Astrocyte of the cerebellum (primary cell): ENCODE measurements around the gene MTUS2.

Source experiments
- DNase-seq: peaks from one replicate; pipeline ENCODE4 v3.0.0-alpha.2; 2011; ENCODE audit warnings: low read depth
- H3K4me3 ChIP-seq: 2 replicates; pipeline ENCODE4 v1.5.1; 2011; ENCODE audit warnings: mild to moderate bottlenecking, low read depth, low read length, moderate library complexity
- CTCF ChIP-seq: IDR thresholded peaks from 2 replicates; pipeline ENCODE4 v1.5.1; 2012; ENCODE audit warnings: low read length, low read depth, moderate library complexity, mild to moderate bottlenecking; ENCODE audit errors: missing control alignments
- in situ Hi-C: cut with HindIII; loops from 2 replicates; pipeline ENCODE4 v1.10.0; 2017; ENCODE audit warnings: low sequenced_read_pairs

Gene MTUS2

DNA sequence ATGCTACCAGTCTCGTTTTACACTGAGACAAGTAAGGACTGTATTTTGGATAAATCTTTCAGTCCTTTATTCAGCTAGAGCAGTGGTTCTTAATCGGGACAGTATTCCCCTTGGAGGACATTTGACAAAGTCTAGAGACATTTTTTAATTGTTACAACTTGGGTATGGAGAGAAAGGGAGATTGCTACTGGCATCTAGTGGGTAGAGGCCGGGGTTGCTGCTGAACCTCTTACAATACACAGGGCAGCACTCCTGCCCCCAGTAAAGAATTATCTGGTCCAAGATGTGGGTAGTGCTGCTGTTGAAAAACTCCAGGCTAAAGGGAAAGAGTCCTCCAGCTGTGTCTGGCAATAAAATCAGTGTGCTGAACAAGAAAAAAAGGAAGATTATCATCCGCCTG, 440.5 kb downstream of the MTUS2 start:
- in situ Hi-C loops, result no loop called here
- DNase-seq, result no peak
- TF ChIP-seq CTCF, result no peak

DNA sequence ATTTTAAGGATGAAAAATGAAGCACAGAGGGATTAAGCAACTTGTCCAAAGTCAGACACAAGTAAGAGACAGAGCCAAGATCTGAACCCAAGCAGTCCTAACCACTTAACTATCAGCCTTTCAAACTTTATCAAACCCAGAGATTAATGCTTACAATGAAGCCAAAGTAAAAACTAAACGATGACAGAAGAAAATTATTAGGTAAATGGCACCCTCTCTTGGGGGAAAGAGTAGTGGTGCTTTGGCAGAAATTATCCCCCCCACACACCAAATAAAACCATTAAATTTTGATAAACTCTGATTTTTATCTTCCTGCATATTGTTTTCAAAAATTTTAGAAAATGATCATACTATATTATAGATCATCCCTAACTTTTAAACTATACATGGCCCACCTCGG, 446.1 kb downstream of the MTUS2 start:
- TF ChIP-seq CTCF, result no peak
- no peak for DNase-seq
- in situ Hi-C loops, result no loop called here
- H3K4me3 ChIP-seq, result no peak overlapping the region

More for the DNA sequence above, 440.5 kb downstream of the MTUS2 start:
- H3K4me3 ChIP-seq, result no peak overlapping the region

DNA sequence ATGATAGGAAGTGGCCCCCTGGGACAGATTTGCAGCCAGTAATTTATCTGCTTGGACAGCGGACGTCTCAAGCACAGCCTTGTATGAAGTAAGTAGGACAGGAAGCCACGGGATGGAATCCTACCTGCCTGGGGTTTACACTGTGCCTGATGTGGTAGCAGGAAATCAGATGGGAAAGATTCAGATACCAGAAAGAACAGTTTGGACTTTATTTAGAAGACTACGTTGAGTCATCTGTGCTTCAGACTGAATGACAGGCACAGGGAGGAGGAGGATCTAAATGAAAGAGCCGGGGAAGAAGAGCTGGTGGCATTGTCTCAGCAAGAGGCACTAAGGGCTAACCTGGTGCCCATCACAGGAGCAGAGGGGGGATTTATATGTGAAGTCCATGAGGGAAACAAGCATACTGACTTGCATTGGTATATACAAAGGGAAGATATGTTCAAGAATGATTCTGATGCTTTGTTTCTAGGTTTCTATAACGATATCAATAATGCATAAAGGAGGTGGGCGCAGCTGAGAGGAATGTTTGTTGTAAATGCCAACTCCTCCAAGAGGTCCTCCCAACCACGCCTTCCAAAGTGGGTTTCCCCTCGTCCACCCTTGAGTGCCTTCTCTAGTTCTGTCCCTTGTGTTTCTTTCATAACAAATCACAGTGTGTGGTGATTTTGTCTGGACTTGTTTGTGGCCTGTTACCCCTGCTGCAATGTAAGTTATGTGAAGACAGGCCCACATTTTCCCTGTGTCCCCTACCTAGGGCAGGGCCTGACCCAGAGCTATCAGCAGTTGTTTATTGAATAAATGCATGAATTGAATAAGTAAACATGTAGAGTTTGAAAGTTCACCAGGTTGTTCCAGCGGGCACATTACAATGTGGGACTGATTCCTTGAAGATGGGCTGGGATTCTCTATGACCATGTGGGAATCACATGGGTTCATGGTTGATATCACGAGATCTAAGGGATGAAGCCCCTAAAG, 446.9 kb downstream of the MTUS2 start:
- DNase-seq, result no peak
- no peak for TF ChIP-seq CTCF
- in situ Hi-C loops, result no loop called here
- H3K4me3 ChIP-seq, result no peak overlapping the region

DNA sequence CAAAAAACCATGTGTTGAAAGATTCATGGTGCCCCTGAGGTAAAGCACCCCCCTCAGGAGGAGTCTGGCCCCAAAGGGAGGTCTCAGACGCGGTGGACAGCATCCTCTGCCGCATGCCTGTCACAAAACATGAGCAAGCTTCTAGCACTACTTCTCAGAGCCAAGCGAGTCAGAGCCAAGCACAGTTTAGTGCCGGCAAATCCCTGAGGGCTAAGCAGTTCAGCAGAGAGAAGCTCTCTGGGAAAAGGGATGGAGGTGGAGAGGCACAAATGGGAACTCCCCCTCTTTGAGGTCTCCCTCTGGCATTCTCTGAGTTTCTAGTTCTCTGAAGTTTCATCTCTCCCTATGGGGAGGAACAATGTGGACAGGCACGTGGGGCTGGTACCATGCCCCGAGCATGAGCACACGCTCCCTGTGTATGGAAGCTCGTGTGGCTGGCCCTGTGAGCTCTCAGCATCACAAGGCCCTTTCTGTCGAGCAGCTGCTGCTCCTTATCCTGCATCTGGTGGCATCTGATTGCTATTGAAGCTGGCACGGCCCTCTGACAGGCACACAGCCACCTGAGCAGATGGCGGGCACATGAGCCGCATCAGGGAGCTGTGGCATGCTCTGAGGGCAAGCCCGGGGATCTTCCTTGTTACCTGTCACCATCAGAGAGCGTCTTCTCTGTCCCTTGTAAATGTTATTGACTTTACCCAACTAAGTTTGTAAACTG, 450.3 kb downstream of the MTUS2 start:
- DNase-seq, result no peak
- no peak for TF ChIP-seq CTCF
- H3K4me3 ChIP-seq, result no peak overlapping the region
- in situ Hi-C loops, result no loop called here

GRCh38 chr13:29271606-29272005, 451.5 kb downstream of the MTUS2 start:
- in situ Hi-C loops, result no loop called here
- H3K4me3 ChIP-seq, result no peak overlapping the region
- no peak for TF ChIP-seq CTCF
- no peak for DNase-seq

- TF ChIP-seq CTCF, result no peak
- no peak for DNase-seq
- no peak overlapping the region for H3K4me3 ChIP-seq
- in situ Hi-C loops, result no loop called here
These were observed 459.5 kb downstream of the MTUS2 start for GRCh38 chr13:29279356-29280254.
